DMS 273 (cell line): ENCODE data around the gene ZNF534.
"Not testable (repeated sequence)": the region's sequence is repeated elsewhere in the genome, so short reads cannot be mapped to it uniquely, and the experiment has no call there.

ENCODE experiments used
- DNase-seq: peaks from one replicate; lab custom pipeline; 2025; ENCODE audit not compliant: unreplicated experiment; lab: John Stamatoyannopoulos, UW

The ZNF534 gene

DNA sequence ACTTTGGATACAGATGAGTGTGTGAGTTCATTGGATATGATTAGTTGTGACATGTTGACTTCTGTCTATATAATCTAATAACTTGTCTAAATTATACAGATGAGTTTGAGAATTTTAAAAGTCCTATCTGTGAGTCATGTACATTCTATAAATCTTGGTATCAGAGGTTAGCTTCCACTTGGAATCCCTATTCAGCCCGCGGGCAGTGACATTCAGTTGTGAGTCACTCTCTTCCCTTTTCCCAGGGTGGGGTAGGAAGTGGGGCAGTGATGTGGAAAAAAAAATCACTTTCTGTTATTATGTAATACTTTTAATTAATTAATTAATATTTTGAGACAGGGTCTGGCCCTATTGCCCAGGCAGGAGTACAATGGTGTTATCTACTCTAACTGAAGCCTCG lies 65.6 kb downstream of the ZNF534 start:
- DNase-seq, result no peak

DNA sequence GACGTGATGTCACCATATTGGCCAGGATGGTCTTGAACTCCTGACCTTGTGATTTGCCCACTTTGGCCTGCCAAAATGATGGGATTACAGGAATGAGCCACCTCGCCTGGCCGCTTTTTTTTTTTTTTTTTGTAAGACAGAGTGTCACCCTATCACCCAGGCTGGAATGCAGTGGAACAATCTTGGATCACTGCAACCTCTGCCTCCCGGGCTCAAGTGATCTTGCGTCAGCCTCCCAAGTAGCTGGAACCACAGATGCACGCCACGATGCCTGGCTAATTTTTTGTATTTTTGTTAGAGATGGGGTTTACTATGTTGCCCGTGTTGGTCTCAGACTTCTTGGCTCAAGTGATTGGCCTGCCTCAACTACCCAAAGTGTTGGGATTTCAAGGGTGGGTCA lies 69.6 kb downstream of the ZNF534 start:
- no peak for DNase-seq

DNA sequence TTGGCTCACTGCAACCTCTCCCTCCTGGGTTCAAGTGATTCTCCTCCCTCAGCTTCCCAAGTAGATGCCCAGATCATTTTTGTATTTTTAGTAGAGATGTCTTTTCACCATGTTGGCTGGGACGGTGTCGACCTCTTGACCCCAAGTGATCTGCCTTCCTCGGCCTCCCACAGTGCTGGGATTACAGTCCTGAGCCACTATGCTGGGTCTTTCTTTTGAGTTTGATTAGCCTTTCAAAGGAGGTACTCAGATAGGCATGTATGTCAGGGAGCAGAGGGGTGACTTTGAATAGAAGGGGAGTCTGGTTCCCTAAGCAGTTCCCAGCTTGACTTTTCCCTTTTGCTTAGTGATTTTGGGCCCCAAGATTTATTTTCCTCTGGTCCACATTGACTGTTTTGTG lies 71.5 kb downstream of the ZNF534 start:
- DNase-seq, result not testable (repeated sequence)

DNA sequence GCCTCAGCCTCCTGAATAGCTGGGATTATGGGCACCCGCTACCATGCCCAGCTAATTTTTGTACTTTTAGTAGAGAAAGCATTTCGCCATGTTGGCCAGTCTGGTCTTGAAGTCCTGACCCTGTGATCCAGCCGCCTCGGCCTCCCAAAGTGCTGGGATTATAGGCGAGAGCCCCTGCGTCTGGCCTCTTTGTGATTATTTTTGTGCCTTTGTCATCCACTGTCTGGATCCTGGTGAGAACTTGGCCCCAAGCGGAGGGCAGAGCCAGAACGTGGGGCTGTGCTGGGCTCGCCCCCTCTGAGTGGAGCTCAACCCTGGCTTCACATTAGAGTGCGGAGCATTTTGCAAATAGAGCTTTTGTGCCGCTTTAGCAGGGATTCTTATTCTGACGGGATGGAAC lies 72.0 kb downstream of the ZNF534 start:
- DNase-seq, result not testable (repeated sequence)
